PC-3 (cell line): ENCODE data around the gene CHST14. TPM values are rescaled to one million over a fixed set of nuclear protein-coding genes. Genes with fewer than 3 reads are reported as not detected.

Source experiments
- ATAC-seq: fragments of 200-7000 bp; cut with Tn5 transposase; 2 replicates; pipeline ENCODE4 v1.9.1; 2020; ENCODE audit warnings: mild to moderate bottlenecking, moderate library complexity
- BruUV-seq: library from RNA; stranded (reverse); fragments of 400-500 nt; replicated peaks from 2 replicates; lab custom pipeline; 2021; lab: Mats Ljungman, UMichigan
- CTCF ChIA-PET: fragments of 300-600 bp; sonication (Branson Sonifier 250); formaldehyde crosslinking; loops from one replicate; lab custom pipeline; 2022; ENCODE audit warnings: antibody characterized with exemption; lab: Charles Lee
- POLR2A ChIA-PET: fragments of 300-600 bp; sonication (Branson Sonifier 250); formaldehyde crosslinking; loops from one replicate; lab custom pipeline; 2022; ENCODE audit warnings: antibody characterized with exemption; ENCODE audit not compliant: unreplicated experiment; lab: Charles Lee
- DNase-seq: peaks from one replicate; pipeline ENCODE4 v3.0.0-alpha.2; 2015
- H2AFZ ChIP-seq: fragments of 300-600 bp; sonication (generic); 2 replicates; pipeline ENCODE4 v1.6.0; 2016; ENCODE audit warnings: antibody characterized with exemption, low read length
- H3F3A ChIP-seq: fragments of 300-600 bp; sonication (generic); one replicate; pipeline ENCODE4 v1.6.0; 2017; ENCODE audit warnings: antibody characterized with exemption, low read length, control low read depth, mild to moderate bottlenecking; ENCODE audit not compliant: unreplicated experiment
- H3K27ac ChIP-seq: fragments of 300-600 bp; sonication (generic); 2 replicates; pipeline ENCODE4 v1.5.1; 2016; ENCODE audit warnings: mild to moderate bottlenecking, low read length
- H3K27me3 ChIP-seq: fragments of 300-600 bp; sonication (generic); 2 replicates; pipeline ENCODE4 v1.6.1; 2016; ENCODE audit warnings: low read length, mixed read lengths
- H3K36me3 ChIP-seq: fragments of 300-600 bp; sonication (generic); 2 replicates; pipeline ENCODE4 v1.6.1; 2016; ENCODE audit warnings: low read depth, mixed run types, low read length, mixed read lengths
- H3K4me1 ChIP-seq: fragments of 300-600 bp; sonication (generic); 2 replicates; pipeline ENCODE4 v1.5.1; 2016; ENCODE audit warnings: low read length; ENCODE audit not compliant: insufficient read depth
- H3K4me2 ChIP-seq: fragments of 300-600 bp; sonication (generic); 2 replicates; pipeline ENCODE4 v1.6.0; 2016; ENCODE audit warnings: low read length
- H3K4me3 ChIP-seq: fragments of 300-600 bp; sonication (generic); 2 replicates; pipeline ENCODE4 v1.5.1; 2016; ENCODE audit warnings: mild to moderate bottlenecking, low read length, mixed read lengths
- H3K79me2 ChIP-seq: fragments of 300-600 bp; sonication (generic); 2 replicates; pipeline ENCODE4 v1.6.1; 2017; ENCODE audit warnings: low read length, mixed read lengths
- H3K9ac ChIP-seq: fragments of 300-600 bp; sonication (generic); 2 replicates; pipeline ENCODE4 v1.6.0; 2016; ENCODE audit warnings: mild to moderate bottlenecking, low read length
- H3K9me2 ChIP-seq: fragments of 300-600 bp; sonication (generic); replicated peaks from 2 replicates; pipeline ENCODE4 v1.6.1; 2016; ENCODE audit warnings: mixed run types, low read length, mixed read lengths
- H3K9me3 ChIP-seq: fragments of 300-600 bp; sonication (generic); 2 replicates; pipeline ENCODE4 v1.6.1; 2016; ENCODE audit warnings: low read length, mixed read lengths
- H4K20me1 ChIP-seq: fragments of 300-600 bp; sonication (generic); 2 replicates; pipeline ENCODE4 v1.6.1; 2016; ENCODE audit warnings: low read length, mixed read lengths
- EZH2 ChIP-seq: fragments of 300-600 bp; sonication (generic); IDR thresholded peaks from one replicate; pipeline ENCODE4 v1.6.1; 2017; ENCODE audit warnings: antibody characterized with exemption, mild to moderate bottlenecking, low read length; ENCODE audit not compliant: unreplicated experiment
- EZH2phosphoT487 ChIP-seq: fragments of 300-600 bp; sonication (generic); IDR thresholded peaks from 2 replicates; pipeline ENCODE4 v1.6.1; 2018; ENCODE audit warnings: mild to moderate bottlenecking, antibody characterized with exemption, low read length, borderline replicate concordance
- intact Hi-C: fragments of 100-400 bp; cut with micrococcal nuclease; formaldehyde crosslinking; loops from 2 replicates; pipeline ENCODE4 v1.9.0; 2023
- total RNA-seq: library from RNA; depleted of rRNA; stranded (reverse); fragments of >200 nt; gene quantifications from 2 replicates; pipeline ENCODE4 v1.2.3, GENCODE V29; 2014
- TF ChIP-seq, protein P1 (sequence below): fragments of 300-600 bp; sonication (generic); conservative IDR thresholded peaks from 2 replicates; pipeline ENCODE4 v1.5.1; 2017; ENCODE audit warnings: antibody characterized with exemption, low read depth, mild to moderate bottlenecking, low read length

Gene CHST14
- total RNA-seq, 1 experiment from 2014 or later = 13.0 TPM

GRCh38 chr15:40435023-40435709, 35.6 kb upstream of the CHST14 start:
- Histone ChIP-seq H3K27ac (no peak overlapping the region), H3K79me2 (no peaks in the 10 kb centered on the region), H3K4me1 (peaks cover 13% of the 10 kb centered on the region), H4K20me1 (no peaks in the 10 kb centered on the region), H2AFZ (no peak overlapping the region), H3K9me2 (no peaks in the 10 kb centered on the region), H3F3A (no peaks in the 10 kb centered on the region), H3K9ac (no peak overlapping the region), H3K27me3 (no peaks in the 10 kb centered on the region), H3K4me2 (no peak overlapping the region), H3K4me3 (no peak overlapping the region), H3K36me3 (no peaks in the 10 kb centered on the region), H3K9me3 (no peaks in the 10 kb centered on the region)
- no TSS peak for BruUV-seq
- POLR2A ChIA-PET = no interaction called here
- intact Hi-C loops = no loop called here
- DNase-seq (no peak), ATAC-seq (no peak)
- TF ChIP-seq EZH2 (no peak), EZH2phosphoT487 (no peak)
- TF ChIP-seq, protein P1, sequence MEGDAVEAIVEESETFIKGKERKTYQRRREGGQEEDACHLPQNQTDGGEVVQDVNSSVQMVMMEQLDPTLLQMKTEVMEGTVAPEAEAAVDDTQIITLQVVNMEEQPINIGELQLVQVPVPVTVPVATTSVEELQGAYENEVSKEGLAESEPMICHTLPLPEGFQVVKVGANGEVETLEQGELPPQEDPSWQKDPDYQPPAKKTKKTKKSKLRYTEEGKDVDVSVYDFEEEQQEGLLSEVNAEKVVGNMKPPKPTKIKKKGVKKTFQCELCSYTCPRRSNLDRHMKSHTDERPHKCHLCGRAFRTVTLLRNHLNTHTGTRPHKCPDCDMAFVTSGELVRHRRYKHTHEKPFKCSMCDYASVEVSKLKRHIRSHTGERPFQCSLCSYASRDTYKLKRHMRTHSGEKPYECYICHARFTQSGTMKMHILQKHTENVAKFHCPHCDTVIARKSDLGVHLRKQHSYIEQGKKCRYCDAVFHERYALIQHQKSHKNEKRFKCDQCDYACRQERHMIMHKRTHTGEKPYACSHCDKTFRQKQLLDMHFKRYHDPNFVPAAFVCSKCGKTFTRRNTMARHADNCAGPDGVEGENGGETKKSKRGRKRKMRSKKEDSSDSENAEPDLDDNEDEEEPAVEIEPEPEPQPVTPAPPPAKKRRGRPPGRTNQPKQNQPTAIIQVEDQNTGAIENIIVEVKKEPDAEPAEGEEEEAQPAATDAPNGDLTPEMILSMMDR = no peak
- CTCF ChIA-PET = interaction anchor here (0.5 to 0.6 kb wide), 2 partner anchors 351 to 467 kb away, joined by 3 read pairs; no protein-coding TSS in a partner anchor

GRCh38 chr15:40435710-40436089, 35.1 kb upstream of the CHST14 start:
- TF ChIP-seq, protein P1 = no peak
- TF ChIP-seq EZH2 (no peak), EZH2phosphoT487 (no peak)
- BruUV-seq = no TSS peak
- intact Hi-C loops = no loop called here

More at GRCh38 chr15:40435710-40436089, 35.1 kb upstream of the CHST14 start:
- Histone ChIP-seq H3K4me3 (peak overlapping the region; percentile 50; the same call in 1 of the 2 replicates), H3K27ac (no peak overlapping the region), H4K20me1 (no peaks in the 10 kb centered on the region), H3K27me3 (no peaks in the 10 kb centered on the region), H3F3A (no peaks in the 10 kb centered on the region), H2AFZ (peak overlapping the region; percentile 74), H3K9me2 (no peaks in the 10 kb centered on the region), H3K79me2 (no peaks in the 10 kb centered on the region), H3K4me1 (peaks cover 13% of the 10 kb centered on the region), H3K36me3 (no peaks in the 10 kb centered on the region), H3K9ac (no peak overlapping the region), H3K9me3 (no peaks in the 10 kb centered on the region), H3K4me2 (peak overlapping the region; percentile 80)
- POLR2A ChIA-PET = no interaction called here
- CTCF ChIA-PET = interaction anchor here (0.5 to 0.6 kb wide), 2 partner anchors 350 to 467 kb away, joined by 3 read pairs; no protein-coding TSS in a partner anchor
- ATAC-seq (no peak), DNase-seq (no peak)
